ENCODE data around the gene TXLNB.

TXLNB gene

GRCh38 chr6:139291813-139292619 is at the start of gene TXLNB:
Gene TXLNB, minus strand, starts transcription at chr6:139291998. Its CDS starts 3,099 bp downstream, at chr6:139288899.
- peak within 1 kb of the TSS; percentile 78 for H3K4me3 Mint-ChIP-seq
- H3K4me1 Mint-ChIP-seq (ENCODE audit: low read depth) = peaks cover 54% of the 10 kb centered on the region
- H3K27me3 Mint-ChIP-seq (ENCODE audit: low read depth) = no peaks in the 10 kb centered on the region
- H3K36me3 Mint-ChIP-seq (ENCODE audit: low read depth) = peaks cover 7% of the 10 kb centered on the region
- H3K27ac Mint-ChIP-seq = peak within 1 kb of the TSS; percentile 95
- H3K9me3 Mint-ChIP-seq = peaks cover 12% of the 10 kb centered on the region

- Mint-ChIP-seq H3K4me1 (ENCODE audit: low read depth) (peaks cover 18% of the 10 kb centered on the region), H3K9me3 (peaks cover 5% of the 10 kb centered on the region), H3K4me3 (no peak overlapping the region), H3K27me3 (ENCODE audit: low read depth) (no peaks in the 10 kb centered on the region), H3K36me3 (ENCODE audit: low read depth) (peaks cover 1% of the 10 kb centered on the region), H3K27ac (no peak overlapping the region)
These were observed 49.3 kb upstream of the TXLNB start for GRCh38 chr6:139341060-139341459.

- no peak overlapping the region for H3K4me3 Mint-ChIP-seq
- H3K4me1 Mint-ChIP-seq (ENCODE audit: low read depth) = peaks cover 15% of the 10 kb centered on the region
- no peak overlapping the region for H3K27ac Mint-ChIP-seq
- H3K36me3 Mint-ChIP-seq (ENCODE audit: low read depth) = no peaks in the 10 kb centered on the region
- H3K9me3 Mint-ChIP-seq = peaks cover 5% of the 10 kb centered on the region
- no peaks in the 10 kb centered on the region for H3K27me3 Mint-ChIP-seq (ENCODE audit: low read depth)
These were observed 47.0 kb upstream of the TXLNB start for GRCh38 chr6:139338795-139339194.

- no peaks in the 10 kb centered on the region for H3K27me3 Mint-ChIP-seq (ENCODE audit: low read depth)
- no peak overlapping the region for H3K4me3 Mint-ChIP-seq
- no peak overlapping the region for H3K27ac Mint-ChIP-seq
- H3K9me3 Mint-ChIP-seq = peaks cover 5% of the 10 kb centered on the region
- H3K36me3 Mint-ChIP-seq (ENCODE audit: low read depth) = no peaks in the 10 kb centered on the region
- peaks cover 7% of the 10 kb centered on the region for H3K4me1 Mint-ChIP-seq (ENCODE audit: low read depth)
These were observed 46.0 kb upstream of the TXLNB start for GRCh38 chr6:139337830-139338229.

- Mint-ChIP-seq H3K27me3 (ENCODE audit: low read depth) (no peaks in the 10 kb centered on the region), H3K9me3 (no peaks in the 10 kb centered on the region), H3K36me3 (ENCODE audit: low read depth) (no peaks in the 10 kb centered on the region), H3K4me1 (ENCODE audit: low read depth) (peaks cover 3% of the 10 kb centered on the region), H3K4me3 (no peak overlapping the region), H3K27ac (no peak overlapping the region)
These were observed 45.2 kb upstream of the TXLNB start for GRCh38 chr6:139337001-139337400.

GRCh38 chr6:139336488-139336887 is 44.7 kb upstream of the TXLNB start:
- Mint-ChIP-seq H3K36me3 (ENCODE audit: low read depth) (no peaks in the 10 kb centered on the region), H3K27ac (no peak overlapping the region), H3K9me3 (no peaks in the 10 kb centered on the region), H3K4me1 (ENCODE audit: low read depth) (peaks cover 3% of the 10 kb centered on the region), H3K4me3 (no peak overlapping the region), H3K27me3 (ENCODE audit: low read depth) (no peaks in the 10 kb centered on the region)

- H3K4me1 Mint-ChIP-seq (ENCODE audit: low read depth) = peaks cover 3% of the 10 kb centered on the region
- H3K9me3 Mint-ChIP-seq = no peaks in the 10 kb centered on the region
- no peak overlapping the region for H3K4me3 Mint-ChIP-seq
- H3K27me3 Mint-ChIP-seq (ENCODE audit: low read depth) = no peaks in the 10 kb centered on the region
- H3K27ac Mint-ChIP-seq = no peak overlapping the region
- H3K36me3 Mint-ChIP-seq (ENCODE audit: low read depth) = no peaks in the 10 kb centered on the region
These were observed 43.8 kb upstream of the TXLNB start for GRCh38 chr6:139335447-139336210.

- peaks cover 3% of the 10 kb centered on the region for H3K4me1 Mint-ChIP-seq (ENCODE audit: low read depth)
- H3K27ac Mint-ChIP-seq = no peak overlapping the region
These were observed 43.1 kb upstream of the TXLNB start for GRCh38 chr6:139334806-139335446.

GRCh38 chr6:139330826-139331500 is 39.2 kb upstream of the TXLNB start:
- H3K27ac Mint-ChIP-seq = no peak overlapping the region
- H3K9me3 Mint-ChIP-seq = peaks cover 6% of the 10 kb centered on the region
- peaks cover 4% of the 10 kb centered on the region for H3K36me3 Mint-ChIP-seq (ENCODE audit: low read depth)
- peaks cover under 1% of the 10 kb centered on the region for H3K4me1 Mint-ChIP-seq (ENCODE audit: low read depth)
- no peaks in the 10 kb centered on the region for H3K27me3 Mint-ChIP-seq (ENCODE audit: low read depth)
- H3K4me3 Mint-ChIP-seq = no peak overlapping the region

More at GRCh38 chr6:139334806-139335446, 43.1 kb upstream of the TXLNB start:
- H3K9me3 Mint-ChIP-seq = no peaks in the 10 kb centered on the region
- no peaks in the 10 kb centered on the region for H3K36me3 Mint-ChIP-seq (ENCODE audit: low read depth)
- no peak overlapping the region for H3K4me3 Mint-ChIP-seq
- no peaks in the 10 kb centered on the region for H3K27me3 Mint-ChIP-seq (ENCODE audit: low read depth)

DNA sequence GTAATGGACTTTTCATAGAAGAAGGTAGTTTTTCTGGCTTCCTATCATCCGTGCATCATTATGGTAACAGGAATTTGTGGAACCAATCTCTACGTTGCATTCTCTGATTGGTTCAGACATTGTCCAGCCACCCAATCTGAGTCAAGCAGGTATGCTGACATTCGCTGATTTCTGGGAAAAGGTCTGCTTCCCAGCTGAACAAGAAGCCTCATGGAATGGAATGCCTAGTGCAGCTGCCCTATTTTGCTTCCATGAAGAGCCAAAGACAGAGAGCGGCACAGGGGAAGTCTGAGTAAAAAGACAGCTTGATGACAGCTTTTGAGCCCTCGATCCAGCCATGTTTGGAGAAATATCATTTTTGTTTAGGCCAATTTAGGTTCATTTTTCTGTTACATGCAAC is 38.5 kb upstream of the TXLNB start:
- Mint-ChIP-seq H3K27me3 (ENCODE audit: low read depth) (no peaks in the 10 kb centered on the region), H3K4me1 (ENCODE audit: low read depth) (peaks cover 3% of the 10 kb centered on the region), H3K4me3 (no peak overlapping the region), H3K9me3 (peaks cover 6% of the 10 kb centered on the region), H3K27ac (no peak overlapping the region), H3K36me3 (ENCODE audit: low read depth) (peaks cover 4% of the 10 kb centered on the region)

DNA sequence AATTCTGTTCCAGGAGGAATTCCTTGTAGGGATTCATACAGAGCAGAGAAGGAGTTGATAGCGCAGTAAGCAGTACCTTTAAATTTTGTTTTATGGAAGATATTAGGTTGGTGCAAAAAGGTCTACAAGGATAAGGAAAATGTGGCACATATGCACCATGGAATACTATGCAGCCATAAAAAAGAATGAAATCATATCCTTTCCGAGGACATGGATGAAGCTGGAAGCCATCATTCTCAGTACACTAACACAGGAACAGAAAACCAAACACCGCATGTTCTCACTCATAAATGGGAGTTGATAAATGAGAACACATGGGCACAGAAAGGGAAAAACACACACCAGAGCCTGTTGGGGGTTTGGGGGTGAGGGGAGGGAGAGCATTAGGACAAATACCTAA is 37.4 kb upstream of the TXLNB start:
- Mint-ChIP-seq H3K4me1 (ENCODE audit: low read depth) (peaks cover 3% of the 10 kb centered on the region), H3K4me3 (no peak overlapping the region), H3K27ac (no peak overlapping the region), H3K9me3 (peaks cover 6% of the 10 kb centered on the region), H3K36me3 (ENCODE audit: low read depth) (peaks cover 4% of the 10 kb centered on the region), H3K27me3 (ENCODE audit: low read depth) (no peaks in the 10 kb centered on the region)

DNA sequence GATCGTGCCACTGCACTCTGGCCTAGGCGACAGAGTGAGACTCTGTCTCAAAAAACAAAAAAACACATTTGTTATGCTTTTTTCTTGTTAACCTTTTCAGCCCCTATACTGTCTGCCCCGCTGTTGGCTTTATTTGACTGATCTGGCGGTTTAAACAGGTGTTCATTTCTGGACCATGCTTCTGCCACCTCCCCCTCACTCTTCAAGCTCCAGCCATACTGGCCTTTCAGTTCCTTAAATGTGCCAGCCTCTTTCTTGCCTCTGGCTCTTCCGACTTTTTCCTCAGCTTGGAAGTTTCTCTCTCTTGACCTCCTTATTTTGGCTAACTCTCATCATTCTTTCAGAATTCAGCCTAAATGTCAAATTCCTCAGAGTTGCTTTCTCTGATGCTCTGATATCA is 35.2 kb upstream of the TXLNB start:
- Mint-ChIP-seq H3K27me3 (ENCODE audit: low read depth) (no peaks in the 10 kb centered on the region), H3K27ac (no peak overlapping the region)

GRCh38 chr6:139325686-139326085 is 33.9 kb upstream of the TXLNB start:
- Mint-ChIP-seq H3K4me1 (ENCODE audit: low read depth) (peaks cover 18% of the 10 kb centered on the region), H3K9me3 (peaks cover 21% of the 10 kb centered on the region), H3K27me3 (ENCODE audit: low read depth) (no peaks in the 10 kb centered on the region), H3K36me3 (ENCODE audit: low read depth) (peaks cover 20% of the 10 kb centered on the region), H3K4me3 (peak overlapping the region; percentile 9), H3K27ac (peak overlapping the region; percentile 73)

More for the DNA sequence above, 35.2 kb upstream of the TXLNB start:
- Mint-ChIP-seq H3K9me3 (peaks cover 17% of the 10 kb centered on the region), H3K4me1 (ENCODE audit: low read depth) (peaks cover 16% of the 10 kb centered on the region), H3K4me3 (no peak overlapping the region), H3K36me3 (ENCODE audit: low read depth) (peaks cover 19% of the 10 kb centered on the region)

GRCh38 chr6:139325125-139325524 is 33.3 kb upstream of the TXLNB start:
- Mint-ChIP-seq H3K4me3 (no peak overlapping the region), H3K4me1 (ENCODE audit: low read depth) (peaks cover 20% of the 10 kb centered on the region), H3K27me3 (ENCODE audit: low read depth) (no peaks in the 10 kb centered on the region), H3K36me3 (ENCODE audit: low read depth) (peaks cover 20% of the 10 kb centered on the region), H3K27ac (no peak overlapping the region), H3K9me3 (peaks cover 21% of the 10 kb centered on the region)
